GM19099 (cell line): ENCODE measurements around the gene ATF7IP2.

ENCODE experiments used
- POLR2A ChIP-seq: IDR thresholded peaks from 3 replicates; pipeline ENCODE4 v1.6.1; 2011; ENCODE audit warnings: low read depth; ENCODE audit not compliant: insufficient read length; ENCODE audit errors: extremely low read depth

The ATF7IP2 gene

GRCh38 chr16:10494343-10495030 lies 108.6 kb downstream of the ATF7IP2 start:
- no peak for TF ChIP-seq POLR2A

GRCh38 chr16:10495031-10495345 lies 109.1 kb downstream of the ATF7IP2 start:
- no peak for TF ChIP-seq POLR2A

GRCh38 chr16:10497132-10498101 lies 111.6 kb downstream of the ATF7IP2 start:
- TF ChIP-seq POLR2A = no peak

GRCh38 chr16:10500582-10500981 lies 114.7 kb downstream of the ATF7IP2 start:
- TF ChIP-seq POLR2A = no peak

GRCh38 chr16:10501016-10501607 lies 115.3 kb downstream of the ATF7IP2 start:
- no peak for TF ChIP-seq POLR2A

- no peak for TF ChIP-seq POLR2A
Observed at GRCh38 chr16:10502776-10503175, 116.9 kb downstream of the ATF7IP2 start.

GRCh38 chr16:10504404-10504885 lies 118.6 kb downstream of the ATF7IP2 start:
- no peak for TF ChIP-seq POLR2A

- no peak for TF ChIP-seq POLR2A
Observed at GRCh38 chr16:10509534-10510025, 123.7 kb downstream of the ATF7IP2 start.

- TF ChIP-seq POLR2A = no peak
Observed at GRCh38 chr16:10510279-10510678, 124.4 kb downstream of the ATF7IP2 start.

GRCh38 chr16:10511829-10512228 lies 126.0 kb downstream of the ATF7IP2 start:
- no peak for TF ChIP-seq POLR2A

GRCh38 chr16:10514369-10515055 lies 128.7 kb downstream of the ATF7IP2 start:
- no peak for TF ChIP-seq POLR2A

- no peak for TF ChIP-seq POLR2A
Observed at GRCh38 chr16:10517868-10518267, 132.0 kb downstream of the ATF7IP2 start.

GRCh38 chr16:10518479-10519041 lies 132.7 kb downstream of the ATF7IP2 start:
- no peak for TF ChIP-seq POLR2A

- no peak for TF ChIP-seq POLR2A
Observed at GRCh38 chr16:10519297-10519696, 133.4 kb downstream of the ATF7IP2 start.
